Colonic mucosa (tissue), 4 donors: ENCODE results near the gene TMEM63A. TPM values are rescaled to one million over a fixed set of nuclear protein-coding genes. Genes with fewer than 3 reads are reported as not detected.
A peak's percentile ranks its signal among the peaks of the same experiment; 100 is the strongest.
"Not testable (repeated sequence)": the region's sequence is repeated elsewhere in the genome, so short reads cannot be mapped to it uniquely, and the experiment has no call there.

Source experiments
- DNase-seq: peaks from one replicate; pipeline ENCODE4 v3.0.0-alpha.2; 2020
- H3K27ac ChIP-seq: fragments of 200-600 bp; one replicate; pipeline ENCODE4 v1.8.0; 2021
- H3K27me3 ChIP-seq: fragments of 200-600 bp; one replicate; pipeline ENCODE4 v1.8.0; 2021
- H3K36me3 ChIP-seq: fragments of 200-600 bp; one replicate; pipeline ENCODE4 v1.8.0; 2021
- H3K4me1 ChIP-seq: fragments of 200-600 bp; one replicate; pipeline ENCODE4 v1.8.0; 2021; ENCODE audit warnings: mild to moderate bottlenecking
- H3K4me3 ChIP-seq: fragments of 200-600 bp; one replicate; pipeline ENCODE4 v1.8.0; 2021
- H3K9ac ChIP-seq, 2 donors: one replicate each; pipeline ENCODE4 v1.7.0; 2013; ENCODE audit warnings: control low read depth in 2 of 2, low read depth in 2 of 2, low read length in 2 of 2
- H3K9me3 ChIP-seq: fragments of 200-600 bp; one replicate; pipeline ENCODE4 v1.8.0; 2021
- CTCF ChIP-seq: fragments of 200-600 bp; IDR thresholded peaks from one replicate; pipeline ENCODE4 v1.8.0; 2022; ENCODE audit warnings: antibody characterized with exemption, mild to moderate bottlenecking
- intact Hi-C: fragments of 100-400 bp; cut with DNase I; formaldehyde crosslinking; loops from one replicate; pipeline ENCODE4 v1.14.1; 2022
- total RNA-seq, 2 donors: library from RNA; stranded (reverse); fragmentation: NEBNext Ultra II Directional in 1 of 2; extraction: Animal tissue kit (Norgen Biotek cat#: 25700) in 1 of 2; gene quantifications; one replicate each; pipeline ENCODE4 v1.2.1, GENCODE V29; 2021
- donor health status: healthy.
- donor health status: DM: no; HTN: no; CAD: no.
- donor health status: DM: no; HTN: no; CAD: no.

TMEM63A gene
- total RNA-seq, 2 donors from 2014 or later: 124 to 165 TPM

DNA sequence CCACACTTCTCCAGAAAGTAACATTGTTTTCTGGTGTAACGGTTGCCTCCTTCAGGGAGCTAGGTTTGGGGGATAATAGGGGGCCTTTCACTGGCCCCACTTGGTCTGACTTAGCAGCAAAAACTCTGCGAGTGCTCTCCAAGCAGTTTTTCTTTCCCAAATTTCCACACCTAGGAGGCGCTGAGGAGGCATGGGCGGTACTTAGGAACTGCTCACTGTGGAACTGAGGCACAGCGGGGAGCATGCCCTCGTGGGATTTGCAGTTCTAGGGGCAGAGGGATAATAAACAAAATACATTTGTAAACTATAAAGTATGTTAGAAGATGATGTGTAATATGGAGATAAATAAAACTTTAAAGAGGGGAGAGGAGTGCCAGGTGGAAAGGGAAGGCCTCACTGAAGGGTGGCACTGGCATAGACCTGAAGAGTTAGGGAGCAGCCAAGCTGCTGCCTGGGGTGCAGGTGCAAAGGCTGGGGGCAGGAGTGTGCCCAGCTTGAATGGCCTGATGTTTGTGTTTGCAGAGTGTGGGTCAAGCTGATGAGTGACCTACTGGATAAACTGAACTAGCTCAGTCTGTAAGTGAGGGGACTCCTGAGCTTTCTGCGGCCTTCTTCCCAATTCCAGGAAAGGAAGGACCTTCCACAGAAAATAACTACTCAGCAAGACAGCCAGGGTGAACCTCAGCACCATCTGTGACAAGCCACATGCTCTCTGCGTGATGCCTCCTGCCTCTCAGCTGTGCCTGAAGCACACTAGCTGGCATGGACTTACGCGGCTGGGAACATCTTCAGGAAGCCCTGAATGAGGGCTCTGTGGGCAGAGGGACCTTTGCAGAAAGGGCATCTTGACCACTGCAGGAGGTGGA is 70.3 kb downstream of the TMEM63A start:
- H3K36me3 ChIP-seq: no peaks in the 10 kb centered on the region
- no peak for TF ChIP-seq CTCF
- no peaks in the 10 kb centered on the region for H3K9me3 ChIP-seq
- peak overlapping the region; percentile 16 for H3K27ac ChIP-seq
- DNase-seq: peak; percentile 62
- no peaks in the 10 kb centered on the region for H3K27me3 ChIP-seq
- H3K9ac ChIP-seq: peak overlapping the region in 1 of 2 donors; percentile 76
- H3K4me3 ChIP-seq: no peak overlapping the region
- H3K4me1 ChIP-seq: peaks cover 22% of the 10 kb centered on the region
- intact Hi-C loops: no loop called here

DNA sequence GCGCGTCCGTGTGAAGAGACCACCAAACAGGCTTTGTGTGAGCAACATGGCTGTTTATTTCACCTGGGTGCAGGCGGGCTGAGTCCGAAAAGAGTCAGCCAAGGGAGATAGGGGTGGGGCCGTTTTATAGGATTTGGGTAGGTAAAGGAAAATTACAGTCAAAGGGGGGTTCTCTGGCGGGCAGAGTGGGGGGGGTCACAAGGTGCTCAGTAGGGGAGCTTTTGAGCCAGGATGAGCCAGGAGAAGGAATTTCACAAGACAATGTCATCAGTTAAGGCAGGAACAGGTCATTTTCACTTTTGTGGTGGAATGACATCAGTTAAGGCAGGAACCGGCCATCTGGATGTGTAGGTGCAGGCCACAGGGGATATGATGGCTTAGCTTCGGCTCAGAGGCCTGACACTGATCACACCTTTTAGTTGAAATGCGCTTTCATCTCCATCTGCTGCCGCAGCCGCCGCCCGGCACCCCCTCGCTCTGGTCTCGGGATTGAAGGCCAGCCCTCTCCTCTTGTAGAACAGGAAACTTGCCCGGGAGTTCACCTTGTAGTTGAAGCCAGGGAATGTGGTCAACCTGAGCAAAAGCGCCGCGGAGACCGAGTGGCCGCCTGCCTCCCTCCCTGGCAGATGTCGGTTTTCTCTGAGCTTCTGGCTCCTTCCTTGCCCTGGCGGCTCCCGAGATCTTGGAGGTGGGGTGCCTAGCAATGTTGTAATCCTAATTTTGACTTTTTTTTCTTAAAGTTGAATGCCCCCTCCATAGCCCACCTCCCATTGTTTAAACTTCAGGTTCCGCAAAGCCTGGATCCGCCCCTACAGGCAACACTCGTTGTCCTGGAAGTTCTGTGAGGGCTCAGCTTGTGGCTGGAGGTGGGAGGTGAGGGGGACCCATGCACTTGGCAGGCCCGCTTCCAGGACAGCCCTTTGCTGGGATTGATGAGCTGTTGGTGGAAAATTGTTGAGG is 71.3 kb downstream of the TMEM63A start:
- H3K36me3 ChIP-seq, H3K9me3 ChIP-seq, intact Hi-C loops, H3K27me3 ChIP-seq: not testable (repeated sequence)
- Histone ChIP-seq H3K4me1 (peaks cover 18% of the 10 kb centered on the region), H3K9ac (peak overlapping the region; percentile 76 to 83), H3K27ac (peak overlapping the region; percentile 58), H3K4me3 (peak overlapping the region; percentile 64)
- peak; percentile 69 for DNase-seq

DNA sequence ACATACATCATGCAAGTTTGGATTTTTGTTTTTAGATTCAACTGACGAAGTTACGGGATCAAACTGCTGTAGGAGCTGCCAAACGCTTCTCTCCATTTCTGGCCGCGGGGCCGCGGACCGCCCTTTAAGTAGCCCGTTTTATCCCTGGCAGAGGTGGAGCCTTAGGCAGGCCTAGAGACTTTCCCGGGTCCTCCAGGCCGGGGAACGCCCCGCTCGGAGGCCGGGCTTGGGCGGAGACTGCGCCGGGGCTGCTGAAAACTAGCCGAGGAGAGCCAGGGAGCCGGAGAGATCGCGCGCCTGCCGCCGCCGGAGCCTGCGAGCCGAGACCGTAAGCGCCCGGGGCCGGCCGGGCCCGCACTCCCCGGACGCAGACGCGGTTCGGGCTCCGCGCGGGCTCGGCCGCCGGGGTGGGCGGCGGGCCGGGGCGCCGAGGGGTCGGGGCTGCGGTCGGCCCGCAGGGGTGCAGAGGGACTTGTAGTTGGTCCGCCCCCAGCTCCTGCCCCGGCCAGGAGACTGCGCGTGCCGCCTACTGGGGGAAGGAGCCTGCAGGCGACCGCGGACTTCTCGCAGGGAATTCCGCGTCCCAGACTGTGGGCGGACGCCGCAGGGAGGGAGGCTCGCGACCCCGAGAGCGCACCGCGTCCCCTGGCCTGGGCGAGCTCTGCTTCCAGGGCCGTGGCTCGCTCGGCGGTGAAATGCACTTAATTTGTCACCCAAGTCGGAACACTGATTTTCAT is 72.2 kb downstream of the TMEM63A start, which contains the start of gene EPHX1:
Gene EPHX1, plus strand, starts transcription at position 283 of the 737 bp plus-strand sequence. CDS start 18,606 bp downstream, outside the sequence.
- intact Hi-C loops: no loop called here
- Histone ChIP-seq H3K4me3 (peak within 1 kb of the TSS; percentile 64), H3K27ac (peak within 1 kb of the TSS; percentile 58), H3K4me1 (peaks cover 18% of the 10 kb centered on the region), H3K27me3 (no peaks in the 10 kb centered on the region), H3K9me3 (no peaks in the 10 kb centered on the region), H3K9ac (peak within 1 kb of the TSS; percentile 76 to 83), H3K36me3 (no peaks in the 10 kb centered on the region)
- peak; percentile 96 for DNase-seq
- TF ChIP-seq CTCF: no peak

DNA sequence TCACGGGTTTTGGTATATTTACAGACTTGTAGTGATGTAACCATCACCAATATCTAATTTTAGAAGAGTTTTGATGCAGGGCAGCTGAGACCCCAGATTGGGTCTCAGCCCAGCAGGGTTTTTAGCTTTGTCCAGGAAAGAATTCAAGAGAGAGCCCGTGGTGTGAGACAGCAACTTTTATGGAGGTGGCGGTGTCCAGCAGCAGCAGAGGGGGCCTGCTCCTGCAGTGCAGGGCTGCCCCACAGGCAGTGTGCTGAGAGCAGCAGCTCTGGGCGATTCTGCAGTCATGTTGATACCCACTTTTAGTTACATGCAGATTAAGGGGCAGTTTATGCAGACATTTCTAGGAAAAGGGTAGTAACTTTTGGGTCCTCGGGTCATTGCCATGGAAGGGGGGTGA is 74.0 kb downstream of the TMEM63A start:
- no peaks in the 10 kb centered on the region for H3K36me3 ChIP-seq
- peaks cover 2% of the 10 kb centered on the region for H3K4me1 ChIP-seq
- intact Hi-C loops: no loop called here
- H3K9me3 ChIP-seq: no peaks in the 10 kb centered on the region
- no peak overlapping the region for H3K27ac ChIP-seq
- no peak overlapping the region for H3K9ac ChIP-seq
- no peaks in the 10 kb centered on the region for H3K27me3 ChIP-seq
- no peak overlapping the region for H3K4me3 ChIP-seq
- TF ChIP-seq CTCF: no peak
- peak; percentile 10 for DNase-seq

DNA sequence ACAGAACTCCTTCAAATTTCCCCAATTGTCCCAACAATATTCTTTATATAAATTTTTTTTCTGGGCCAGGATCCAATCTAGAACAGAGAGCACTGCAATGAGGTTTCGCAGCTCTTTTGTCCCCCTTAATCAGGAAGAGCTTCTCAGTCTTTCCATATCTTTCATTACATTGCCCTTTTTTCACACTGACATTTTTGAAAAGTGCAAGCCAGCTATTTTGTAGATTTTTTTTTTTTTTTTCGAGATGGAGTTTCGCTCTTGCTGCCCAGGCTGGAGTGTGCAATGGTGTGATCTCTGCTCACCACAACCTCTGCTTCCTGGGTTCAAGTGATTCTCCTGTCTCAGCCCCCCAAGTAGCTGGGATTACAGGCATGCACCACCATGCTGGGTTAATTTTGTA is 75.4 kb downstream of the TMEM63A start:
- intact Hi-C loops: not testable (repeated sequence)

GRCh38 chr1:225806249-225806648 is 75.9 kb downstream of the TMEM63A start:
- Histone ChIP-seq H3K36me3 (no peaks in the 10 kb centered on the region), H3K27ac (no peak overlapping the region), H3K9ac (no peak overlapping the region), H3K9me3 (no peaks in the 10 kb centered on the region), H3K27me3 (no peaks in the 10 kb centered on the region), H3K4me1 (no peaks in the 10 kb centered on the region), H3K4me3 (no peak overlapping the region)
- intact Hi-C loops: no loop called here
- DNase-seq: no peak
- TF ChIP-seq CTCF: no peak

More for the DNA sequence above, 75.4 kb downstream of the TMEM63A start:
- not testable (repeated sequence) for DNase-seq, H3K27me3 ChIP-seq, H3K9ac ChIP-seq, H3K36me3 ChIP-seq, H3K27ac ChIP-seq, H3K9me3 ChIP-seq, H3K4me3 ChIP-seq, H3K4me1 ChIP-seq

GRCh38 chr1:225801146-225801545 is 81.0 kb downstream of the TMEM63A start:
- H3K27me3 ChIP-seq, H3K9ac ChIP-seq, H3K4me3 ChIP-seq, H3K36me3 ChIP-seq, H3K9me3 ChIP-seq, H3K27ac ChIP-seq, H3K4me1 ChIP-seq, intact Hi-C loops, DNase-seq: not testable (repeated sequence)

- H3K9ac ChIP-seq, intact Hi-C loops, H3K4me1 ChIP-seq, DNase-seq, H3K4me3 ChIP-seq, H3K9me3 ChIP-seq, H3K36me3 ChIP-seq, H3K27me3 ChIP-seq, H3K27ac ChIP-seq: not testable (repeated sequence)
Measured at GRCh38 chr1:225796097-225796496, 86.1 kb downstream of the TMEM63A start.
